Epithelial cell of esophagus (primary cell): ENCODE data around the gene HSD17B7.
"Not testable (repeated sequence)": the region's sequence is repeated elsewhere in the genome, so short reads cannot be mapped to it uniquely, and the experiment has no call there.

Experiments used
- DNase-seq: peaks from one replicate; pipeline ENCODE4 v3.0.0; 2010; ENCODE audit warnings: low read depth
- H3K4me3 ChIP-seq: 2 replicates; pipeline ENCODE4 v1.5.1; 2011; ENCODE audit warnings: mild to moderate bottlenecking, low read length, control low read depth
- CTCF ChIP-seq: IDR thresholded peaks from 2 replicates; pipeline ENCODE4 v1.5.1; 2011; ENCODE audit warnings: low read depth, mild to moderate bottlenecking, low read length, control low read depth, inconsistent platforms; ENCODE audit not compliant: insufficient read depth; ENCODE audit errors: missing control alignments

Gene HSD17B7

GRCh38 chr1:162790303-162790984 lies at the start of gene HSD17B7:
Gene HSD17B7, plus strand, starts transcription at chr1:162790702. Its CDS starts 99 bp downstream, at chr1:162790801.
- peak; percentile 74 for DNase-seq

GRCh38 chr1:162740755-162741154 lies 49.7 kb upstream of the HSD17B7 start:
- DNase-seq: no peak
- TF ChIP-seq CTCF: no peak
- H3K4me3 ChIP-seq: no peak overlapping the region

More at GRCh38 chr1:162790303-162790984, at the start of gene HSD17B7:
- H3K4me3 ChIP-seq: peak within 1 kb of the TSS; percentile 50
- peak; percentile 21 for TF ChIP-seq CTCF

GRCh38 chr1:162741574-162741973 lies 48.9 kb upstream of the HSD17B7 start:
- DNase-seq: no peak
- no peak for TF ChIP-seq CTCF
- no peak overlapping the region for H3K4me3 ChIP-seq

- H3K4me3 ChIP-seq, DNase-seq: not testable (repeated sequence)
Measured at GRCh38 chr1:162746264-162746942, 44.1 kb upstream of the HSD17B7 start.

GRCh38 chr1:162753001-162753658 lies 37.4 kb upstream of the HSD17B7 start:
- DNase-seq: no peak
- H3K4me3 ChIP-seq: no peak overlapping the region
- no peak for TF ChIP-seq CTCF

GRCh38 chr1:162753998-162754585 lies 36.4 kb upstream of the HSD17B7 start:
- H3K4me3 ChIP-seq: no peak overlapping the region
- peak; percentile 11 for DNase-seq
- TF ChIP-seq CTCF: no peak

- TF ChIP-seq CTCF: no peak
- DNase-seq: no peak
- no peak overlapping the region for H3K4me3 ChIP-seq
Measured at GRCh38 chr1:162755306-162755705, 35.2 kb upstream of the HSD17B7 start.
